Neural cell (in vitro differentiated cells): Measurements from ENCODE around the gene CYCS.

ENCODE experiments used
- CTCF ChIP-seq: fragments of 450-650 bp; IDR thresholded peaks from 2 replicates; pipeline ENCODE4 v1.5.1; 2014; ENCODE audit warnings: antibody characterized with exemption, mild to moderate bottlenecking, moderate library complexity; ENCODE audit not compliant: poor library complexity, severe bottlenecking
- EP300 ChIP-seq: fragments of 450-650 bp; conservative IDR thresholded peaks from 2 replicates; pipeline ENCODE4 v1.6.1; 2014; ENCODE audit warnings: antibody characterized with exemption, mild to moderate bottlenecking, moderate library complexity; ENCODE audit not compliant: poor library complexity, severe bottlenecking
- EZH2 ChIP-seq: fragments of 200-600, 300-800 bp; shearing (Covaris generic), sonication (generic); IDR thresholded peaks from 2 replicates; pipeline ENCODE4 v1.6.1; 2014; ENCODE audit warnings: antibody characterized with exemption, low read length, borderline replicate concordance, mild to moderate bottlenecking; ENCODE audit not compliant: insufficient read depth, poor library complexity, severe bottlenecking
- MXI1 ChIP-seq: fragments of 450-650 bp; conservative IDR thresholded peaks from 2 replicates; pipeline ENCODE4 v1.6.1; 2014; ENCODE audit warnings: antibody characterized with exemption, mild to moderate bottlenecking; ENCODE audit not compliant: poor library complexity, severe bottlenecking
- POLR2AphosphoS5 ChIP-seq: IDR thresholded peaks from 2 replicates; pipeline ENCODE4 v1.6.1; 2012
- RAD21 ChIP-seq: fragments of 450-650 bp; conservative IDR thresholded peaks from 2 replicates; pipeline ENCODE4 v1.6.1; 2014; ENCODE audit warnings: antibody characterized with exemption, mild to moderate bottlenecking, moderate library complexity
- SMC3 ChIP-seq: fragments of 450-650 bp; conservative IDR thresholded peaks from 2 replicates; pipeline ENCODE4 v1.6.1; 2014; ENCODE audit warnings: antibody characterized with exemption, mild to moderate bottlenecking, moderate library complexity; ENCODE audit not compliant: poor library complexity
- TAF1 ChIP-seq: IDR thresholded peaks from 2 replicates; pipeline ENCODE4 v1.6.1; 2012; ENCODE audit warnings: low read depth
- TF ChIP-seq, protein P1 (sequence below): IDR thresholded peaks from 2 replicates; pipeline ENCODE4 v1.6.1; 2012; ENCODE audit warnings: borderline replicate concordance

DNA sequence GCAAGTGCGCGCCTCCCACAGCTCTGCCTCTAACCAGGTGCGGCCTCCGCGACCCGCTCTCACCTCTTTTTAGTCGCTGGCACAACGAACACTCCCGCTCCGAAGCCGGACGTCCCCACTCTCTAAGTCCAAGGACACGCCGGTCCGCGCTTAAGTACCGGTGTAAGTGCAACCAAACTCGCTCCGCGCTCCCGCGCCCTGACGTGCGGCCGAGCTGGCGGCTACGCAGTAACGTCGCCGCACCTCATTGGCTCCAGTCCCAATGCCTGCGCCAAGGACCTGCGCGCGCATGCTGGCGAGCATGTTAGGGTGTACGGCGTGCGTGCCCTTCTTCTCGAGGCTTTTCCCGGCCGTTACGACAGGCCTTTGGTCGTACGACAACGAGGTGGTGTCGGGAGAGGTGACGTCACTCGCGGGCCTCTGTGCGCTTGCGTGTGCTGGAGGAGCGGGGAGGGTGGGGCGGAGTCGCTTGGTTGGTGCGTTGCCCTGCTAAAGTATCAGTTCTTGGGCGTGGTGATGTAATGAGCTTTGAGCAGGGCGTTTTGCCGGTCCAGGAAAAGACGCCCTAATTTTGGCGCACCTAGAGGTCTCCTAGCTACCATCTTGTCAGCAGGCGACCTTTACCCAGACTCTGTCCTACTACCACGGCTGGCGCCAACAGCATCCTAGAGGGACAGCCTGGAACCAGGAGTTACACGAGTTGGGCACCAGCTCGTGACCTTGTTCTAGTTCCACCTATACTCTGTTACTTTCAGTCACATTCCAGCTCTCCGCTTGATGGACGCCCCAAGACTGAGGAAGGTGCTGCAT lies at the start of gene CYCS:
- TF ChIP-seq CTCF (no peak), RAD21 (peak; percentile 17), TAF1 (peak; percentile 96), EP300 (peak; percentile 81), EZH2 (no peak), POLR2AphosphoS5 (peak; percentile 88), MXI1 (peak; percentile 97), SMC3 (no peak)
- TF ChIP-seq, protein P1, sequence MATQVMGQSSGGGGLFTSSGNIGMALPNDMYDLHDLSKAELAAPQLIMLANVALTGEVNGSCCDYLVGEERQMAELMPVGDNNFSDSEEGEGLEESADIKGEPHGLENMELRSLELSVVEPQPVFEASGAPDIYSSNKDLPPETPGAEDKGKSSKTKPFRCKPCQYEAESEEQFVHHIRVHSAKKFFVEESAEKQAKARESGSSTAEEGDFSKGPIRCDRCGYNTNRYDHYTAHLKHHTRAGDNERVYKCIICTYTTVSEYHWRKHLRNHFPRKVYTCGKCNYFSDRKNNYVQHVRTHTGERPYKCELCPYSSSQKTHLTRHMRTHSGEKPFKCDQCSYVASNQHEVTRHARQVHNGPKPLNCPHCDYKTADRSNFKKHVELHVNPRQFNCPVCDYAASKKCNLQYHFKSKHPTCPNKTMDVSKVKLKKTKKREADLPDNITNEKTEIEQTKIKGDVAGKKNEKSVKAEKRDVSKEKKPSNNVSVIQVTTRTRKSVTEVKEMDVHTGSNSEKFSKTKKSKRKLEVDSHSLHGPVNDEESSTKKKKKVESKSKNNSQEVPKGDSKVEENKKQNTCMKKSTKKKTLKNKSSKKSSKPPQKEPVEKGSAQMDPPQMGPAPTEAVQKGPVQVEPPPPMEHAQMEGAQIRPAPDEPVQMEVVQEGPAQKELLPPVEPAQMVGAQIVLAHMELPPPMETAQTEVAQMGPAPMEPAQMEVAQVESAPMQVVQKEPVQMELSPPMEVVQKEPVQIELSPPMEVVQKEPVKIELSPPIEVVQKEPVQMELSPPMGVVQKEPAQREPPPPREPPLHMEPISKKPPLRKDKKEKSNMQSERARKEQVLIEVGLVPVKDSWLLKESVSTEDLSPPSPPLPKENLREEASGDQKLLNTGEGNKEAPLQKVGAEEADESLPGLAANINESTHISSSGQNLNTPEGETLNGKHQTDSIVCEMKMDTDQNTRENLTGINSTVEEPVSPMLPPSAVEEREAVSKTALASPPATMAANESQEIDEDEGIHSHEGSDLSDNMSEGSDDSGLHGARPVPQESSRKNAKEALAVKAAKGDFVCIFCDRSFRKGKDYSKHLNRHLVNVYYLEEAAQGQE = peak; percentile 89
